Measurements from ENCODE around the gene IL3. TPM values are rescaled to one million over a fixed set of nuclear protein-coding genes. Genes with fewer than 3 reads are reported as not detected.
A peak's percentile ranks its signal among the peaks of the same experiment; 100 is the strongest.

Gene IL3
- total RNA-seq, 1 donor from 2014 or later: 67.7 TPM

GRCh38 chr5:132065951-132066701, 5.7 kb downstream of the IL3 start:
- no peak overlapping the region for H3K4me3 Mint-ChIP-seq
- H3K27me3 Mint-ChIP-seq: no peaks in the 10 kb centered on the region
- intact Hi-C loops (cut with micrococcal nuclease): loop anchor here (1.0 to 5.0 kb wide), 6 partner anchors 45 to 435 kb away; partner anchors contain the start of gene SLC22A5
- no peak for DNase-seq
- peak overlapping the region; percentile 62 for H3K27ac Mint-ChIP-seq
- H3K4me1 Mint-ChIP-seq: peaks cover 66% of the 10 kb centered on the region
- no peaks in the 10 kb centered on the region for H3K36me3 Mint-ChIP-seq (ENCODE audit: low read depth)
- H3K9me3 Mint-ChIP-seq: no peaks in the 10 kb centered on the region

DNA sequence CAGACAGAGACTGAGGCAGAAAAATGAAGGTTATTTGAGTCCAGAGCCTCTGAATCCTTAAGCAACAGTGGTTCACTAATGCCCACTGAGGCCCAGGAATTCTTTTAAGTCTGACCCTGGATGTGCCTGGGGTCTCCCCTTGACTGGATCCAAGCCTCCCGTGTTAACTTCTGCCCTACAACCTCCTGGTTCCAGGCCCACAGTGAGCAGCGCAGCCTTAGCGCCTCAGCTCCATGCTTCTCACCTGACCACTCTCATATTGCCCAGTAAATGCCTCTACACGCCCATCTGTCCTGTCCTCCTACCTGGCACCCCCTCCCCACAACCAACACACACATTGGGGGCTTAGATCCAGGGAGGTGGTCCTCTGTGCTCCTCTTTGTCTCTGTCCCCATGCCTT, 6.4 kb downstream of the IL3 start:
- no peaks in the 10 kb centered on the region for H3K27me3 Mint-ChIP-seq
- H3K4me3 Mint-ChIP-seq: no peak overlapping the region
- intact Hi-C loops (cut with micrococcal nuclease): loop anchor here (5.0 kb wide), 1 partner anchor 320 kb away; no protein-coding TSS in a partner anchor
- peak overlapping the region; percentile 62 for H3K27ac Mint-ChIP-seq
- H3K4me1 Mint-ChIP-seq: peaks cover 70% of the 10 kb centered on the region
- no peaks in the 10 kb centered on the region for H3K9me3 Mint-ChIP-seq
- H3K36me3 Mint-ChIP-seq (ENCODE audit: low read depth): no peaks in the 10 kb centered on the region
- no peak for DNase-seq

DNA sequence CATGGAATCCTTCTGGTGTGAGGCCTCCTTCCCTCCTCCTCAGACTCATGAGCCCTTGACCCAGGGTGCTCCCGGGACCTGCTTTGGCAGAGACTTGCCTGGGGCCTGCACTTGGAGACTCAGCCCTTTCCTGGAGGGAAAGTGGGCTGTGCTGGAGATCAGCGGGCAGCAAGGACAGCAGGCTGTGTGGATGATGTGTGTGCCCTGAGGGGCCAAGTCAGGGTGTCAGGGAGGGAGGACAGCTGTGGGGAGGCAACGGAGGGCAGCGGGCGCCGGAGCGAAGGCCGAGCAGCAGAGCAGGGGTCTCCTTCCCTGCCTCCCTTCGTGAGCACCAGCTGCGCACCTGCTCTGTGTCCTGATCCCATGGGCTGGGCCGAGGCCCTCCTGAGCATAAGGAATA, 7.0 kb downstream of the IL3 start:
- H3K9me3 Mint-ChIP-seq: no peaks in the 10 kb centered on the region
- H3K27me3 Mint-ChIP-seq: no peaks in the 10 kb centered on the region
- H3K36me3 Mint-ChIP-seq (ENCODE audit: low read depth): no peaks in the 10 kb centered on the region
- peak overlapping the region; percentile 62 for H3K27ac Mint-ChIP-seq
- H3K4me3 Mint-ChIP-seq: no peak overlapping the region
- peaks cover 76% of the 10 kb centered on the region for H3K4me1 Mint-ChIP-seq
- intact Hi-C loops (cut with micrococcal nuclease): loop anchor here (5.0 kb wide), 1 partner anchor 320 kb away; no protein-coding TSS in a partner anchor
- DNase-seq: no peak

- peaks cover 79% of the 10 kb centered on the region for H3K4me1 Mint-ChIP-seq
- H3K9me3 Mint-ChIP-seq: no peaks in the 10 kb centered on the region
- H3K4me3 Mint-ChIP-seq: no peak overlapping the region
- DNase-seq: no peak
- intact Hi-C loops (cut with micrococcal nuclease): loop anchor here (5.0 kb wide), 1 partner anchor 319 kb away; no protein-coding TSS in a partner anchor
- no peaks in the 10 kb centered on the region for H3K27me3 Mint-ChIP-seq
- H3K36me3 Mint-ChIP-seq (ENCODE audit: low read depth): no peaks in the 10 kb centered on the region
- H3K27ac Mint-ChIP-seq: peak overlapping the region; percentile 84
Measured at GRCh38 chr5:132067941-132068808, 7.7 kb downstream of the IL3 start.

- H3K36me3 Mint-ChIP-seq (ENCODE audit: low read depth): peaks cover 10% of the 10 kb centered on the region
- no peak for DNase-seq
- H3K4me3 Mint-ChIP-seq: no peak overlapping the region
- H3K27me3 Mint-ChIP-seq: no peaks in the 10 kb centered on the region
- peak overlapping the region; percentile 92 for H3K27ac Mint-ChIP-seq
- H3K9me3 Mint-ChIP-seq: no peaks in the 10 kb centered on the region
- intact Hi-C loops (cut with micrococcal nuclease): loop anchor here (5.0 kb wide), 1 partner anchor 318 kb away; no protein-coding TSS in a partner anchor
- peaks cover 79% of the 10 kb centered on the region for H3K4me1 Mint-ChIP-seq
Measured at GRCh38 chr5:132069561-132069960, 9.1 kb downstream of the IL3 start.

DNA sequence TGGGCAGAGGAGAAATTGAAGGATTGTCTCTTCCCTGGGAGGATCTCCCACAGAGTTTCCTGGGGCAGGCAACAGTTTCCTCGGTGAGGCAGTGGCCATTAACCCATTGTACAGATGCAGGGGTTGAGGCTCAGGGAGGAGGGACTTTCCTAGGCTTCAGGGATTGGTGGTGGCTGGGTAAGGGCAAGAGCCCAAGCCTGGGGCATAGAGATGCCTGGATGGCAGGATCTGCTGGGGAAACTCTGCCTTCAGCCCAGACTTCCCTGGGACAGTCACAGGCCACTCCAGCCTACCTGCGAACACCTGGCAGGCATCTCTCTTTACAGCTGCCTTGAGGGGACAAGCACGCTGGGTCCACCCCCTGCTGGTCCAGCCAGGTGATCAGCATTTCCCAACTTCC, 9.5 kb downstream of the IL3 start:
- intact Hi-C loops (cut with micrococcal nuclease): loop anchor here (1.0 to 5.0 kb wide), 4 partner anchors 29 to 317 kb away; partner anchors contain the start of gene SLC22A4
- Mint-ChIP-seq H3K4me3 (no peak overlapping the region), H3K36me3 (ENCODE audit: low read depth) (peaks cover 14% of the 10 kb centered on the region), H3K27me3 (no peaks in the 10 kb centered on the region), H3K4me1 (peaks cover 78% of the 10 kb centered on the region), H3K9me3 (no peaks in the 10 kb centered on the region), H3K27ac (peak overlapping the region; percentile 92)
- no peak for DNase-seq

- DNase-seq: peak; percentile 76
- peaks cover 75% of the 10 kb centered on the region for H3K4me1 Mint-ChIP-seq
Measured at GRCh38 chr5:132070460-132071337, 10.2 kb downstream of the IL3 start.

GRCh38 chr5:132071338-132071707, 10.9 kb downstream of the IL3 start:
- H3K27me3 Mint-ChIP-seq: no peaks in the 10 kb centered on the region
- peaks cover 74% of the 10 kb centered on the region for H3K4me1 Mint-ChIP-seq
- H3K9me3 Mint-ChIP-seq: no peaks in the 10 kb centered on the region
- H3K36me3 Mint-ChIP-seq (ENCODE audit: low read depth): peaks cover 23% of the 10 kb centered on the region
- intact Hi-C loops (cut with micrococcal nuclease): loop anchor here (5.0 kb wide), 1 partner anchor 221 kb away; the partner anchor contains the start of gene SLC22A4
- H3K4me3 Mint-ChIP-seq: no peak overlapping the region
- DNase-seq: no peak
- H3K27ac Mint-ChIP-seq: peak overlapping the region; percentile 92

More at GRCh38 chr5:132070460-132071337, 10.2 kb downstream of the IL3 start:
- H3K36me3 Mint-ChIP-seq (ENCODE audit: low read depth): peaks cover 21% of the 10 kb centered on the region
- H3K4me3 Mint-ChIP-seq: peak overlapping the region; percentile 47
- H3K27ac Mint-ChIP-seq: peak overlapping the region; percentile 92
- H3K27me3 Mint-ChIP-seq: no peaks in the 10 kb centered on the region
- H3K9me3 Mint-ChIP-seq: no peaks in the 10 kb centered on the region
- intact Hi-C loops (cut with micrococcal nuclease): loop anchor here (1.0 to 5.0 kb wide), 3 partner anchors 29 to 222 kb away; partner anchors contain the start of gene SLC22A4

GRCh38 chr5:132072070-132072469, 11.6 kb downstream of the IL3 start:
- H3K27ac Mint-ChIP-seq: peak overlapping the region; percentile 92
- no peak for DNase-seq
- H3K4me1 Mint-ChIP-seq: peaks cover 75% of the 10 kb centered on the region
- peaks cover 29% of the 10 kb centered on the region for H3K36me3 Mint-ChIP-seq (ENCODE audit: low read depth)
- no peaks in the 10 kb centered on the region for H3K9me3 Mint-ChIP-seq
- intact Hi-C loops (cut with micrococcal nuclease): loop anchor here (5.0 kb wide), 1 partner anchor 220 kb away; the partner anchor contains the start of gene SLC22A4
- H3K27me3 Mint-ChIP-seq: no peaks in the 10 kb centered on the region
- H3K4me3 Mint-ChIP-seq: no peak overlapping the region

- Mint-ChIP-seq H3K4me3 (peak overlapping the region; percentile 21), H3K9me3 (no peaks in the 10 kb centered on the region), H3K36me3 (ENCODE audit: low read depth) (peaks cover 33% of the 10 kb centered on the region), H3K4me1 (peaks cover 75% of the 10 kb centered on the region), H3K27ac (peak overlapping the region; percentile 92), H3K27me3 (no peaks in the 10 kb centered on the region)
- intact Hi-C loops (cut with micrococcal nuclease): loop anchor here (5.0 kb wide), 1 partner anchor 220 kb away; the partner anchor contains the start of gene SLC22A4
- no peak for DNase-seq
Measured at GRCh38 chr5:132072528-132072927, 12.1 kb downstream of the IL3 start.

GRCh38 chr5:132073231-132074013, 13.0 kb downstream of the IL3 start, which contains the start of gene CSF2:
Gene CSF2, plus strand, starts transcription at chr5:132073789. Its CDS starts 35 bp downstream, at chr5:132073824.
- H3K27ac Mint-ChIP-seq: peak within 1 kb of the TSS; percentile 92
- peaks cover 33% of the 10 kb centered on the region for H3K36me3 Mint-ChIP-seq (ENCODE audit: low read depth)
- intact Hi-C loops (cut with micrococcal nuclease): loop anchor here (5.0 kb wide), 1 partner anchor 219 kb away; the partner anchor contains the start of gene SLC22A4
- peaks cover 81% of the 10 kb centered on the region for H3K4me1 Mint-ChIP-seq
- no peaks in the 10 kb centered on the region for H3K9me3 Mint-ChIP-seq
- peak within 1 kb of the TSS; percentile 80 for H3K4me3 Mint-ChIP-seq
- no peaks in the 10 kb centered on the region for H3K27me3 Mint-ChIP-seq
- DNase-seq: no peak

DNA sequence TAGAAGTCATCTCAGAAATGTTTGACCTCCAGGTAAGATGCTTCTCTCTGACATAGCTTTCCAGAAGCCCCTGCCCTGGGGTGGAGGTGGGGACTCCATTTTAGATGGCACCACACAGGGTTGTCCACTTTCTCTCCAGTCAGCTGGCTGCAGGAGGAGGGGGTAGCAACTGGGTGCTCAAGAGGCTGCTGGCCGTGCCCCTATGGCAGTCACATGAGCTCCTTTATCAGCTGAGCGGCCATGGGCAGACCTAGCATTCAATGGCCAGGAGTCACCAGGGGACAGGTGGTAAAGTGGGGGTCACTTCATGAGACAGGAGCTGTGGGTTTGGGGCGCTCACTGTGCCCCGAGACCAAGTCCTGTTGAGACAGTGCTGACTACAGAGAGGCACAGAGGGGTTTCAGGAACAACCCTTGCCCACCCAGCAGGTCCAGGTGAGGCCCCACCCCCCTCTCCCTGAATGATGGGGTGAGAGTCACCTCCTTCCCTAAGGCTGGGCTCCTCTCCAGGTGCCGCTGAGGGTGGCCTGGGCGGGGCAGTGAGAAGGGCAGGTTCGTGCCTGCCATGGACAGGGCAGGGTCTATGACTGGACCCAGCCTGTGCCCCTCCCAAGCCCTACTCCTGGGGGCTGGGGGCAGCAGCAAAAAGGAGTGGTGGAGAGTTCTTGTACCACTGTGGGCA, 13.8 kb downstream of the IL3 start:
- intact Hi-C loops (cut with micrococcal nuclease): loop anchor here (5.0 kb wide), 1 partner anchor 218 kb away; the partner anchor contains the start of gene SLC22A4
- peaks cover 83% of the 10 kb centered on the region for H3K4me1 Mint-ChIP-seq
- peak overlapping the region; percentile 92 for H3K27ac Mint-ChIP-seq

More for the DNA sequence above, 13.8 kb downstream of the IL3 start:
- no peaks in the 10 kb centered on the region for H3K27me3 Mint-ChIP-seq
- H3K36me3 Mint-ChIP-seq (ENCODE audit: low read depth): peaks cover 33% of the 10 kb centered on the region
- no peaks in the 10 kb centered on the region for H3K9me3 Mint-ChIP-seq
- peak overlapping the region; percentile 80 for H3K4me3 Mint-ChIP-seq
- DNase-seq: no peak

Measured in activated CD4-positive, alpha-beta T cell treated with anti-CD3 and anti-CD28 coated beads, Interleukin-2, amount 10 ng/mL, durations not matched to agents 24 days and 14 days (primary cell).